CD4-positive, alpha-beta memory T cell (primary cell): ENCODE results near the gene KCNN3. TPM values are rescaled to one million over a fixed set of nuclear protein-coding genes. Genes with fewer than 3 reads are reported as not detected.
A peak's percentile ranks its signal among the peaks of the same experiment; 100 is the strongest.
"Not testable (repeated sequence)": the region's sequence is repeated elsewhere in the genome, so short reads cannot be mapped to it uniquely, and the experiment has no call there.

ENCODE experiments used
- CTCF ChIA-PET: fragments of 350-600 bp; sonication (Branson Sonifier 250); formaldehyde crosslinking; loops from one replicate; lab custom pipeline; 2021; ENCODE audit warnings: inconsistent platforms; ENCODE audit not compliant: partially characterized antibody; lab: Charles Lee
- POLR2A ChIA-PET: fragments of 350-600 bp; sonication (Branson Sonifier 250); formaldehyde crosslinking; loops from one replicate; lab custom pipeline; 2021; ENCODE audit not compliant: partially characterized antibody; lab: Charles Lee
- DNase-seq, 5 donors: peaks; one replicate each; pipeline versions ENCODE4 v3.0.0 to v3.0.0-alpha.2; 2020 to 2022; ENCODE audit warnings: mixed read lengths in 1 of 5
- H3K27ac ChIP-seq: one replicate; pipeline ENCODE4 v1.7.0; 2013; ENCODE audit warnings: low read depth, low read length
- H3K27me3 ChIP-seq: 2 replicates; pipeline ENCODE4 v1.7.0; 2013; ENCODE audit warnings: mild to moderate bottlenecking, low read length, moderate library complexity; ENCODE audit not compliant: insufficient read depth
- H3K36me3 ChIP-seq: 2 replicates; pipeline ENCODE4 v1.7.0; 2013; ENCODE audit warnings: mild to moderate bottlenecking, low read length, moderate library complexity; ENCODE audit not compliant: insufficient read depth
- H3K4me1 ChIP-seq: 2 replicates; pipeline ENCODE4 v1.7.0; 2013; ENCODE audit warnings: mild to moderate bottlenecking, low read length, moderate library complexity; ENCODE audit not compliant: insufficient read depth
- H3K4me3 ChIP-seq, 2 donors: one replicate each; pipeline ENCODE4 v1.7.0; 2013; ENCODE audit warnings: low read length in 2 of 2, mild to moderate bottlenecking in 1 of 2
- H3K9me3 ChIP-seq, 2 donors: one replicate each; pipeline ENCODE4 v1.7.0; 2013; ENCODE audit warnings: low read length in 2 of 2, control low read depth in 1 of 2; ENCODE audit not compliant: control insufficient read depth in 1 of 2
- H3K27ac Mint-ChIP-seq, 7 donors: one replicate each; pipeline ENCODE4 v1.8.0; 2020 to 2021; ENCODE audit warnings: mixed read lengths in 7 of 7, mild to moderate bottlenecking in 6 of 7, inconsistent platforms in 3 of 7, moderate library complexity in 3 of 7
- H3K27me3 Mint-ChIP-seq, 2 donors: one replicate each; pipeline ENCODE4 v1.8.0; 2020 to 2021; ENCODE audit warnings: mixed read lengths in 2 of 2
- H3K36me3 Mint-ChIP-seq, 2 donors: one replicate each; pipeline ENCODE4 v1.8.0; 2020 to 2021; ENCODE audit warnings: mixed read lengths in 2 of 2, inconsistent platforms in 1 of 2, mild to moderate bottlenecking in 1 of 2
- H3K4me1 Mint-ChIP-seq, 4 donors: one replicate each; pipeline ENCODE4 v1.8.0; 2020 to 2021; ENCODE audit warnings: mixed read lengths in 4 of 4, mild to moderate bottlenecking in 1 of 4
- H3K4me3 Mint-ChIP-seq, 8 donors: one replicate each; pipeline ENCODE4 v1.8.0; 2020 to 2021; ENCODE audit warnings: mixed read lengths in 8 of 8, mild to moderate bottlenecking in 7 of 8, moderate library complexity in 6 of 8, inconsistent platforms in 3 of 8
- H3K9me3 Mint-ChIP-seq, 8 donors: one replicate each; pipeline ENCODE4 v1.8.0; 2020 to 2021; ENCODE audit warnings: mixed read lengths in 8 of 8, mild to moderate bottlenecking in 5 of 8, inconsistent platforms in 3 of 8, moderate library complexity in 1 of 8
- intact Hi-C: fragments of 100-400 bp; cut with micrococcal nuclease; formaldehyde crosslinking; loops from one replicate; pipeline ENCODE4 v1.15.1; 2023
- polyA plus RNA-seq, 2 donors: library from polyadenylated mRNA; unstranded; fragments of 300-500 nt; fragmentation: Illumina TruSeq; gene quantifications; one replicate each; pipeline ENCODE4 v1.2.3, GENCODE V29; 2021
- total RNA-seq, 2 experiments: library from RNA; stranded (reverse); gene quantifications; one replicate each; pipeline ENCODE4 v1.2.3, GENCODE V29; 2021

The KCNN3 gene
- total and polyA plus RNA-seq, 4 experiments from 2014 or later = 0.06 TPM; not detected in 3

- ChIA-PET POLR2A (interaction anchor here (0.9 to 1.0 kb wide), 2 partner anchors 121 to 208 kb away, joined by 3 read pairs; no protein-coding TSS in a partner anchor), CTCF (interaction anchor here (0.7 to 3.7 kb wide), 18 partner anchors 21 to 414 kb away, joined by 3 to 22 read pairs (median 4); no protein-coding TSS in a partner anchor)
- H3K4me1 ChIP-seq, H3K9me3 Mint-ChIP-seq, H3K27me3 Mint-ChIP-seq, H3K27ac Mint-ChIP-seq, H3K36me3 Mint-ChIP-seq, H3K4me3 ChIP-seq, H3K27me3 ChIP-seq, H3K9me3 ChIP-seq, DNase-seq, H3K4me3 Mint-ChIP-seq, intact Hi-C loops, H3K4me1 Mint-ChIP-seq, H3K27ac ChIP-seq, H3K36me3 ChIP-seq: not testable (repeated sequence)
These were observed 199.5 kb downstream of the KCNN3 start for GRCh38 chr1:154670310-154671270.

- Histone ChIP-seq H3K4me1 (no peaks in the 10 kb centered on the region), H3K27ac (no peak overlapping the region), H3K27me3 (no peaks in the 10 kb centered on the region), H3K36me3 (no peaks in the 10 kb centered on the region), H3K4me3 (no peak overlapping the region), H3K9me3 (no peaks in the 10 kb centered on the region)
- ChIA-PET CTCF (interaction anchor here (0.6 to 3.7 kb wide), 22 partner anchors 16 to 530 kb away, joined by 3 to 22 read pairs (median 4); no protein-coding TSS in a partner anchor), POLR2A (interaction anchor here (0.6 to 1.3 kb wide), 4 partner anchors 58 to 275 kb away, joined by 3 read pairs; no protein-coding TSS in a partner anchor)
- H3K27me3 Mint-ChIP-seq = peaks cover 2% of the 10 kb centered on the region in 2 donors
- no peak overlapping the region for H3K4me3 Mint-ChIP-seq
- intact Hi-C loops = loop anchor here (1.0 kb wide), 7 partner anchors 91 to 416 kb away; no protein-coding TSS in a partner anchor
- peak; percentile 65 to 73 (median 68) for DNase-seq
- H3K27ac Mint-ChIP-seq = no peak overlapping the region
- no peaks in the 10 kb centered on the region for H3K36me3 Mint-ChIP-seq
- H3K9me3 Mint-ChIP-seq = no peaks in the 10 kb centered on the region
- H3K4me1 Mint-ChIP-seq = no peaks in the 10 kb centered on the region
These were observed 200.4 kb downstream of the KCNN3 start for GRCh38 chr1:154669464-154670282.

GRCh38 chr1:154666051-154666790 lies 203.9 kb downstream of the KCNN3 start:
- Histone ChIP-seq H3K9me3 (no peaks in the 10 kb centered on the region), H3K36me3 (no peaks in the 10 kb centered on the region), H3K4me3 (no peak overlapping the region), H3K4me1 (no peaks in the 10 kb centered on the region), H3K27me3 (no peaks in the 10 kb centered on the region), H3K27ac (no peak overlapping the region)
- Mint-ChIP-seq H3K4me3 (no peak overlapping the region), H3K27me3 (peaks cover 2 to 6% of the 10 kb centered on the region in 2 donors), H3K36me3 (no peaks in the 10 kb centered on the region), H3K4me1 (no peaks in the 10 kb centered on the region), H3K9me3 (no peaks in the 10 kb centered on the region), H3K27ac (peak overlapping the region in 1 of 7 donors; percentile 17)
- ChIA-PET POLR2A (no interaction called here), CTCF (interaction anchor here (0.6 to 1.2 kb wide), 3 partner anchors 48 to 268 kb away, joined by 3 to 5 read pairs (median 4); no protein-coding TSS in a partner anchor)
- DNase-seq = no peak
- intact Hi-C loops = no loop called here

GRCh38 chr1:154664331-154665002 lies 205.6 kb downstream of the KCNN3 start:
- no peak overlapping the region for H3K27ac ChIP-seq
- DNase-seq = no peak
- H3K27me3 ChIP-seq = no peaks in the 10 kb centered on the region
- no peak overlapping the region for H3K4me3 ChIP-seq
- no peaks in the 10 kb centered on the region for H3K9me3 Mint-ChIP-seq
- no peak overlapping the region for H3K27ac Mint-ChIP-seq
- H3K36me3 ChIP-seq = no peaks in the 10 kb centered on the region
- H3K4me1 ChIP-seq = no peaks in the 10 kb centered on the region
- no peaks in the 10 kb centered on the region for H3K4me1 Mint-ChIP-seq
- H3K9me3 ChIP-seq = no peaks in the 10 kb centered on the region
- intact Hi-C loops = no loop called here
- ChIA-PET POLR2A (no interaction called here), CTCF (interaction anchor here (1.5 kb wide), 1 partner anchor 214 kb away, joined by 4 read pairs; no protein-coding TSS in a partner anchor)
- H3K4me3 Mint-ChIP-seq = no peak overlapping the region
- H3K36me3 Mint-ChIP-seq = no peaks in the 10 kb centered on the region
- H3K27me3 Mint-ChIP-seq = peaks cover 6 to 15% of the 10 kb centered on the region in 2 donors

- ChIA-PET POLR2A (no interaction called here), CTCF (interaction anchor here (1.3 kb wide), 1 partner anchor 215 kb away, joined by 4 read pairs; no protein-coding TSS in a partner anchor)
- Histone ChIP-seq H3K36me3 (no peaks in the 10 kb centered on the region), H3K27ac (no peak overlapping the region), H3K4me3 (no peak overlapping the region), H3K9me3 (no peaks in the 10 kb centered on the region), H3K27me3 (no peaks in the 10 kb centered on the region), H3K4me1 (no peaks in the 10 kb centered on the region)
- Mint-ChIP-seq H3K27ac (no peak overlapping the region), H3K36me3 (no peaks in the 10 kb centered on the region), H3K4me1 (no peaks in the 10 kb centered on the region), H3K4me3 (no peak overlapping the region), H3K9me3 (no peaks in the 10 kb centered on the region), H3K27me3 (peaks cover 6 to 19% of the 10 kb centered on the region in 2 donors)
- intact Hi-C loops = no loop called here
- DNase-seq = no peak
These were observed 206.5 kb downstream of the KCNN3 start for GRCh38 chr1:154663471-154664060.

- Histone ChIP-seq H3K27ac (no peak overlapping the region), H3K9me3 (no peaks in the 10 kb centered on the region), H3K27me3 (peaks cover 5% of the 10 kb centered on the region), H3K4me1 (no peaks in the 10 kb centered on the region), H3K4me3 (no peak overlapping the region), H3K36me3 (no peaks in the 10 kb centered on the region)
- Mint-ChIP-seq H3K27ac (no peak overlapping the region), H3K36me3 (no peaks in the 10 kb centered on the region), H3K27me3 (peaks cover 7 to 19% of the 10 kb centered on the region in 2 donors), H3K9me3 (no peaks in the 10 kb centered on the region), H3K4me3 (no peak overlapping the region), H3K4me1 (no peaks in the 10 kb centered on the region)
- intact Hi-C loops = no loop called here
- DNase-seq = no peak
- POLR2A ChIA-PET = no interaction called here
- CTCF ChIA-PET = no interaction called here
These were observed 209.0 kb downstream of the KCNN3 start for GRCh38 chr1:154661110-154661509.
